Sigmoid colon (tissue), 4 donors: ENCODE measurements around the gene PLAC8.

Source experiments
- EP300 ChIP-seq, 4 donors: sonication (generic); formaldehyde crosslinking; IDR thresholded peaks; one replicate each; pipeline ENCODE4 v1.6.1; 2017; ENCODE audit warnings: antibody characterized with exemption in 4 of 4
- POLR2A ChIP-seq, 2 donors: fragments of 450-650 bp; IDR thresholded peaks; one replicate each; pipeline ENCODE4 v1.6.1; 2016; ENCODE audit warnings: antibody characterized with exemption in 2 of 2, mild to moderate bottlenecking in 2 of 2, moderate library complexity in 2 of 2
- POLR2AphosphoS5 ChIP-seq, 4 donors: sonication (generic); formaldehyde crosslinking; IDR thresholded peaks; one replicate each; pipeline ENCODE4 v1.6.1; 2017; ENCODE audit warnings: antibody characterized with exemption in 4 of 4
- TF ChIP-seq, protein P1 (sequence below), 4 experiments: fragments of 450-650 bp in 3 of 4; fragments of 200-600 bp in 1 of 4; IDR thresholded peaks; one replicate each; pipeline ENCODE4 v1.5.1; 2016 to 2019; ENCODE audit warnings: antibody characterized with exemption in 4 of 4, mild to moderate bottlenecking in 3 of 4, moderate library complexity in 2 of 4

DNA sequence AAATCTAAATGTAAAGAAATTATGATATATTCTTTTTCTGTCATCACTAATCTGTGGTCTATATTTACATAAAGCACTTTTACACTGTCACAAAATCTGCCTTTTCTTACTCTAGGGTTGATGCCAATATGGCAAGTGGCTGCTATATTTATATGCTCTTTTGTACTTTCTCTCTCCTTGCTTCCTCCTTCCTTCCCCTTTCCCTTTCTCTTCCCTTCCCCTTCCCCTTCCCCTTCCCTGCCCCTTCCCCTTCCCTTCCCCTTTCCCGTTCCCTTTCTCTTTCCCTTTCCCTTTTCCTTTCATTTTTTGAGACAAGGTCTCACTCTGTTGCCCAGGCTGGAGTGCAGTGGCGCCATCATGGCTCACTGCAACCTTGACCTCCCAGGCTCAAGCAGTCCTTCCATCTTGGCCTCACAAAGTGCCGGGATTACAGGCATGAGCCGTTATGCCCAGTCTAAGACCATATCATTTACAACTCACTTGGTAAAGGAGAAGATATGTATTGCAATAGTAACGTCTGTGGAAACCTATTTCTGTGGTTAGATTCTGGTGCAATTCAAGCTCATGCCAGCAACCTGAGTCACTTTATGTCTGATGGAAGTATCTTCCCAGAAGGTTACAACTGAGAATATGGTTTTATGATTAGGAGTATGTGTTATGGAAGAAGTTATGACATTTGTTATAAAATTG lies 13.9 kb upstream of the PLAC8 start:
- TF ChIP-seq, protein P1, sequence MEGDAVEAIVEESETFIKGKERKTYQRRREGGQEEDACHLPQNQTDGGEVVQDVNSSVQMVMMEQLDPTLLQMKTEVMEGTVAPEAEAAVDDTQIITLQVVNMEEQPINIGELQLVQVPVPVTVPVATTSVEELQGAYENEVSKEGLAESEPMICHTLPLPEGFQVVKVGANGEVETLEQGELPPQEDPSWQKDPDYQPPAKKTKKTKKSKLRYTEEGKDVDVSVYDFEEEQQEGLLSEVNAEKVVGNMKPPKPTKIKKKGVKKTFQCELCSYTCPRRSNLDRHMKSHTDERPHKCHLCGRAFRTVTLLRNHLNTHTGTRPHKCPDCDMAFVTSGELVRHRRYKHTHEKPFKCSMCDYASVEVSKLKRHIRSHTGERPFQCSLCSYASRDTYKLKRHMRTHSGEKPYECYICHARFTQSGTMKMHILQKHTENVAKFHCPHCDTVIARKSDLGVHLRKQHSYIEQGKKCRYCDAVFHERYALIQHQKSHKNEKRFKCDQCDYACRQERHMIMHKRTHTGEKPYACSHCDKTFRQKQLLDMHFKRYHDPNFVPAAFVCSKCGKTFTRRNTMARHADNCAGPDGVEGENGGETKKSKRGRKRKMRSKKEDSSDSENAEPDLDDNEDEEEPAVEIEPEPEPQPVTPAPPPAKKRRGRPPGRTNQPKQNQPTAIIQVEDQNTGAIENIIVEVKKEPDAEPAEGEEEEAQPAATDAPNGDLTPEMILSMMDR (IDR thresholded peaks at IDR 0.05), result no peak
- TF ChIP-seq POLR2A (IDR thresholded peaks at IDR 0.05), result no peak
- no peak for TF ChIP-seq POLR2AphosphoS5 (IDR thresholded peaks at IDR 0.05)
- TF ChIP-seq EP300 (IDR thresholded peaks at IDR 0.05), result no peak
